SK-N-SH treated with all-trans-retinoic acid at 6 μM for 48 hours (cell line): ENCODE data around the gene IL15RA.

Source experiments
- CREB5 ChIP-seq: fragments of 250-450 bp; sonication (Bioruptor Pico); IDR thresholded peaks from 2 replicates; pipeline ENCODE4 v1.5.1; 2020; ENCODE audit warnings: low read depth, mild to moderate bottlenecking, moderate library complexity
- ISL1 ChIP-seq: fragments of 250-450 bp; sonication (Bioruptor Pico); IDR thresholded peaks from 2 replicates; pipeline ENCODE4 v2.1.2; 2022; ENCODE audit warnings: mild to moderate bottlenecking, moderate library complexity
- PATZ1 ChIP-seq: fragments of 250-450 bp; sonication (Bioruptor Pico); IDR thresholded peaks from 2 replicates; pipeline ENCODE4 v1.8.0; 2020; ENCODE audit warnings: mild to moderate bottlenecking, moderate library complexity, borderline replicate concordance
- ZNF8 ChIP-seq: fragments of 450-650 bp; formaldehyde crosslinking; IDR thresholded peaks from 2 replicates; pipeline ENCODE4 v1.5.0; 2020; ENCODE audit warnings: mild to moderate bottlenecking, moderate library complexity

GRCh38 chr10:5919568-5919967, 57.8 kb downstream of the IL15RA start:
- TF ChIP-seq PATZ1 (CRISPR knock-in tag), result no peak
- no peak for TF ChIP-seq ISL1 (CRISPR knock-in tag)
- TF ChIP-seq ZNF8 (CRISPR knock-in tag), result no peak
- no peak for TF ChIP-seq CREB5
